GM19240 (cell line): ENCODE results near the gene PGF.
"Not testable (repeated sequence)": the region's sequence is repeated elsewhere in the genome, so short reads cannot be mapped to it uniquely, and the experiment has no call there.

Experiments
- DNase-seq: peaks from one replicate; pipeline ENCODE4 v3.0.0; 2011; ENCODE audit warnings: low spot score; ENCODE audit not compliant: insufficient read length

Gene PGF

GRCh38 chr14:74955229-74956026 is at the start of gene PGF:
PGF (minus strand) TSS chr14:74955597; CDS start chr14:74955242, 355 bp downstream.
- DNase-seq: no peak

DNA sequence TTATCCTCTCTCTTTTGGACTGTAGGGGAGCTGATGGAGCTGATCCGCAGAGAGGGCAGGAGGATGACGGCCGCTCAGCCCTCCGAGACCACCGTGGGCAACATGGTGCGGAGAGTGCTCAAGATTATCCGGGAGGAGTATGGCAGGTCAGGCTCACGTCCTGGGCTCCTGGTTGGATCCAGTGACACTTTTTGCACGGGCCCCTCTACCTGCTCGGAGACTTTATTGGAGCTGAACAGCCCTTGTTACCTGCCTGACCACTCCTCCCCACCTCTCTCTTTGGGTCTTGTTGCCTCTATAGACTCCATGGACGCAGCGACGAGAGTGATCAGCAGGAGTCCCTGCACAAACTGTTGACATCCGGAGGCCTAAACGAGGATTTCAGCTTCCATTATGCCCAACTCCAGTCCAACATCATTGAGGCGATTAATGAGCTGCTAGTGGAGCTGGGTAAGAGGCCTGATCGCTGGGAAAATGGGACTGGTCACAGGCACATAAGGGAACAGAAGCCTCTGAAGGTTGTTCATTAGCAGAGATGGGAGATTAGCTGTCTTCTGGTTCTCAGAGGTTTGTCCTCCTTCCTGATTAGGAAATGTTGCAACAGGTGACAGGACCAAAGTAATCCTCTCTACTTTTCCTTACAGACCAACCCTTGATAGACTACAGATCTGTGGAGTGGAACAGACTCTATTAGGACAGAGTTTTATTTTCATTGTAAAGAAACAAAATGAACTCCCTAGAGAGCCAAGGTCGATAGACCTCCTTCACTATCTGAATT is 48.0 kb upstream of the PGF start:
- DNase-seq: no peak

DNA sequence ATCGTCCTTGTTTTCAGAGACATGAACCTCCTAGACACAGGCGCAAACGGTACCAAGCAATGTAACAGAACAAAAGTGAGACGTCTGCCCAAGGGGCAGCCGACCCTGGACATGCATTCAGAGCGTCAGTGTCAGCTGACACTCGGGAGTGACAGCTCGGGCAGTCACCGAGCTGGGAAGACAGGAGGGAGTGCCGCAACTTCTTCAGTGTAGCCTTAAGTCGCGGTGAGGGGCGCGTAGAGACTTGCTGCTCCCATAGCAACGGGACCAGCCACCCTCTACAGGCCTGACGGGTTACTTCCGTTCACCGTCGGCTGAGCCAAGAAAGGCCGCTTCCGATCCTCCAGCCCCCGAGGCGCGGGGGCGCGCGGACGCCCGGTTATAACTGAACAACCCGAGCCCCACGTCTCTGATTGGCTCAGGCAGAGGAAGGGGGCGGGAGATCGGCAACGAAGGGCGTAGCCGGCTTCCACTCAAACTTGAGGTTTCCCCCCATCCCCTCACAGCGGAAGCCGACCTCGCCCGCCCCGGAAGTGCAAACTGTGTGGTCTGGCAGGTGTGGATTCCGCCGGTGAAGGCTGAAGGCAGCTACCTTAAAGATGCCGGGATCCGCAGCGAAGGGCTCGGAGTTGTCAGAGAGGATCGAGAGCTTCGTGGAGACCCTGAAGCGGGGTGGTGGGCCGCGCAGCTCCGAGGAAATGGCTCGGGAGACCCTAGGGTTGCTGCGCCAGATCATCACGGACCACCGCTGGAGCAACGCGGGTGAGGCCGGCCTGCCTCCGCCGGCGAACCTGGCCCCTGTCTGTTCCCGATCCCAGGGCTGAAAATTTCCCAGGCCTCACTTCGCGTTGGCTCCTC is 47.2 kb upstream of the PGF start, which contains the start of gene EIF2B2:
Gene EIF2B2 (plus strand): TSS at position 530 of the 858 bp plus-strand sequence. CDS start 70 bp downstream, at position 600.
- DNase-seq: peak; percentile 86

GRCh38 chr14:75001899-75002298 is 46.5 kb upstream of the PGF start:
- no peak for DNase-seq

- no peak for DNase-seq
Measured at GRCh38 chr14:75001261-75001660, 45.9 kb upstream of the PGF start.

GRCh38 chr14:74995781-74996180 is 40.4 kb upstream of the PGF start:
- not testable (repeated sequence) for DNase-seq

GRCh38 chr14:74994182-74994581 is 38.8 kb upstream of the PGF start:
- not testable (repeated sequence) for DNase-seq

GRCh38 chr14:74988993-74989392 is 33.6 kb upstream of the PGF start:
- DNase-seq: no peak

DNA sequence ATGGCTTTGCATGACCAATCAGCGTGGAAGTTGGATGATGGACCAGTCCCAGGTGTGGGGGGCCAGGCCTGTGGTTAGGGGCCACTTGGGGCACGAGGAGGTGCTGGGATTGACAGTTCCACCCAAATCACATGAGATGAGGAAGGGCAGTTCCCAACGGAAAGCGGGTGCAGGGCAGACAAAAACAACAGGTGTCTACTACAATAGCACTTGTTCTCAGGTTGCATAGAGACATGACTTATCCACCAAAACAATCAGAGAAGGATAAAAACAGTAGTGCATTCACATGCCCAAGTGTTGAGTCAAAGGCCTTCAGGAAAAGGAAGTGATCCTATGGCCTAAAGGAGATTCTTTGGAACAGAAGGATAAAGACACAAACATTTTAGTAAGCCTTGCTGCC is 32.7 kb upstream of the PGF start:
- DNase-seq: no peak

GRCh38 chr14:74985806-74986205 is 30.4 kb upstream of the PGF start:
- DNase-seq: no peak

- DNase-seq: no peak
Measured at GRCh38 chr14:74985028-74985310, 29.6 kb upstream of the PGF start.

GRCh38 chr14:74984236-74985027 is 29.0 kb upstream of the PGF start:
- DNase-seq: no peak

DNA sequence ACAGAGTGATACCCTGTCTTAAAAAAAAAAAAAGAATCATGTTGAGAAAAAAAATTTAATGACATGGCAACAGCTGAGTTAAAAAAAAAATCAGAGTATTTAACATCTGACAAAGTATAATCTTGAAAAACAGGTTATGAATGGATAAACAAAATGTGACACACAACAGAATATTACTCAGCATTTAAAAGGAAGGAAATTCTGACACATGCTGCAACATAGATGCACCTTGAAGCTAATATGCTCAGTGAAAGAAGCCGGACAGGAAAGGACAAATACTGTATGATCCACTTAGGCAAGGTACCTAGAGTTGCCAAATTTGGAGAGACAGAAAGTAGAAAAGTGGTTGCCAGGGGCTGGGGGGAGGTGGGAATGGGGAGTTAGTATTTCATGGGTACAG is 27.9 kb upstream of the PGF start:
- no peak for DNase-seq

GRCh38 chr14:74982661-74983060 is 27.3 kb upstream of the PGF start:
- no peak for DNase-seq

DNA sequence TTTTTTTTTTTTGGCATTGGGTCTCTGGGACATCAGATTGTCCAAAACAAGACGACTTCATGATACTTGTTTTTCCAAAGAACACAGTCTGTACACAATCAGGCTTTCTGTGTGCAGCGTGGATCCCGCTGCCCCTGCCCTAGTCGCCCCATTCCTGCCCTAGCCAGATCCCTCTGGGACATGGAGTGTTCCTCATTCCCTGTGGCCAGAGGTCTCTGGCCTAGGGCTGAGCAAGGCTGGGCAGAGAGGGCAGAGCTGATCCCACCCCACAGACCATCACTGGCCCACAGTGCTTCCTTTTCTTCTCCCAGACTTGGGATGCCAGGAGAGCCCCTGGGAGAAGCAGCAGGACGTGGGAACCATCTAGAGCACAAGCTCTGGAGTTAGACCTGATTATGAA is 26.4 kb upstream of the PGF start:
- no peak for DNase-seq

DNA sequence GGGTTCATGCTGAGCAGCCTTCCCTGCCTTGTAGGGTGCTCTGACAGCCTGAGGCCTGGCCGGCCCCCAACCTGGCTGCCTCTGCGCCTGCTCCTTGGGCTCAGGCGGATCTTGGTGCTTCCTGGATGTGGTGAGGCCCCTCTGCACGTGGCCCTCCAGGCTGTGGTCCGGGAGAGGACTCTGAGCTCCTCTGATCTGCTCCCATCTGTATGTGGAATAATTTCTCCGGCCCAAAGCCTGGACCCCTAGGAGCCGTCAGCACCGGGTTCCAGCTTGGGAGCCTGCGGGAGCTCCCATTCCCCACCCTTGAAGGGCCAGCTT is 26.0 kb upstream of the PGF start:
- DNase-seq: no peak

DNA sequence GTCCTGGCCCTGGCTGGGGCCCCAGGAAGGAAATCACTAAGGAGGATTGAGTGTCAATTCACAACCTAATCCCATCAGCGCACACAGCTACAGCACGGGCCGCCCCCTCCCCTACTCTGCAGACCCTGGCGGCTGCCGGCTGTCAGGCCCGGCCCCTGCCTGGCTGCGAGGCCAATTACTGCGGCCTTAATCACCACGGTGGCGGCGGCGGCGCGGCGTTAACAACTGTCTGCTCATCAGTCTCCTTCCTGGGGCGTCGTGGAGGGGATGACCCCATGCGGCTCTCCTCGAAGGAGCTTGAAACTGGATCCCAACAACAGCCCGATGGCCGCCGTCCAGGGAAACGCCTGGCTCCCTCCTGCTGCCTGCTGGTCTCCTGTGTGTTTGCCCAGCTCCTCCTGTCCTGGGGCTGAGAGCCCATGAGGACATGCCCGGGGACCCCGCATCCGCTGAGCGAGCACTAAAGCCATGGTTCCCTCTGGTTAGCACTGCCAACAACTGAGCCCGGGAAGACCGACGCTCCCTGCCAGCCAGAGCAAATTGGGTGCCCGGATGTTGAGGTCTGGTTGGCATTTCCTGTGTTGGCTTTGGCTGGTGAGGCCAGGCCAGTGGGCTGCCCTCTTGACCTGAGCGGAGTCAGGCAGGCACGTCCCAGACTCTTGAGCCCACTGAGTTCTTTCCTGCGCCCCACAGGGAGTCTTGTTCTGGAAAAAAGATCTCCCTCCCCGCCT is 25.5 kb upstream of the PGF start:
- DNase-seq: no peak

GRCh38 chr14:74980398-74980730 is 25.0 kb upstream of the PGF start:
- no peak for DNase-seq

DNA sequence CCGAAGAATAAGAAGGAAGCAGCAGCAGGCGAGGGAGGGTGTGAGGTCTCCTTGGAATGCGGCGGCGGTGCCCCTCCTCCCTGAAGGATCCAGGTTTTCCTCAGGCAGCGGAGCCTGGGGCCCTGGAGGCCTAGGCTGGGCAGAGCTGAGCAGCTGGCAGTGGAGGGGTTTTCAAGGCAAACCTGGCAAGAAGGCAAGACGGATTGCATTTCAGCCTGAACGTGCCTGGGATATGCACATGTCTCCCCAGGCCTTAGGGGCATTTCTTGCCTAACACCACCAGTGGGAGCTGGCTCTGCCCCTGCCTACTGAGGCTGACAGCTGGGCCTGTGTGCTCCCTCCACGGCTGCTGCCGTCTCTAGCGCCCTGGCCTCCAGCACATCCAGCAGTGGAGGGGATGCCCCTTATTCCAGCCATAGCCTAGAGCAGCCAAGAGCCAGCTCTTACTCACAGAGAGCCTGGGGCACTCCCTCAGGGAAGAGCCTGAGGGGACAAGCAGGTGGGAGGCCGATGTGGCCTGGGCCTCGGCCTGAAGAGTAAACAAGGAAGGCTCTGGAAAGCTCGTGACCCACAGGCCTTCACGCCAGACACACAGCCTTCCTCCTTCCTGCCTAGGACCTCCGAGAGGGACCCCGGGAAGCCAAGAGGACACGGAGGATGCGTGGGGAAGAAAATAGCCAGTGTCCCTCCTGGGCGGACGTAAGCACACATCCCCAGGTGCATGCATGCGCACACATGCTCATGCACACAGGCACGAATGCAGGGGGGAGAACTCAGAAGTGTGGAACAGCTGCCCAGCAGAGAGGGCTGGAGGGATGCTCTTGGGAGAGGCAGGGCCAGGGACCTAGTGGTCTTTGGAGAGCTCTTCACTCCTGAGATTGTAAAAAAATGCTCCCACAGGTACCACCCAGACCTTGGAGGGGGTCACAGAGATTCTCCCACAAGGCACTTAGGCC is 24.3 kb upstream of the PGF start:
- DNase-seq: no peak

DNA sequence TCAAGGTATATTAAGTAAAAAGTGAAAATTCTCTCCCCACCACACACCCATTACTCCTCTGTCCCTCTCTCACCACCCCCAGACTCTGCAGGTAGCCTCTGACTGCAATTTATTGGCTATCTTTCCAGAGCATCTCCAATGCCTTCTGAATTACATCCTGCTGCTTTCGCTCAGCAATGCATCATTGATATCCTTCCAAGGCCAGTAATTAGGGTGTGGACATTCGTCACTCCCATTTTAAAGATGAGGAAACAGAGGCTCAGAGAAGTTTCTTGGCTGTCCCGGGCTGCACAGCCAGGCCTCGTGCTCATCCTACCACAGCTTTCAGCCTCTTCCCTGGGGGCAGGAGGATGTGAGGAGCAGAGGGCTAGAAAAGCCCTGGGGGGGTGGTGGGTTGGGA is 23.6 kb upstream of the PGF start:
- no peak for DNase-seq
